ENCODE data around the gene BNC2. TPM values are rescaled to one million over a fixed set of nuclear protein-coding genes. Genes with fewer than 3 reads are reported as not detected.

Gene BNC2
- total RNA-seq, 2 donors from 2014 or later: 1.0 to 5.5 TPM

GRCh38 chr9:16821344-16821743 is 49.1 kb downstream of the BNC2 start:
- H3K27me3 Mint-ChIP-seq: no peaks in the 10 kb centered on the region
- ATAC-seq: no peak

DNA sequence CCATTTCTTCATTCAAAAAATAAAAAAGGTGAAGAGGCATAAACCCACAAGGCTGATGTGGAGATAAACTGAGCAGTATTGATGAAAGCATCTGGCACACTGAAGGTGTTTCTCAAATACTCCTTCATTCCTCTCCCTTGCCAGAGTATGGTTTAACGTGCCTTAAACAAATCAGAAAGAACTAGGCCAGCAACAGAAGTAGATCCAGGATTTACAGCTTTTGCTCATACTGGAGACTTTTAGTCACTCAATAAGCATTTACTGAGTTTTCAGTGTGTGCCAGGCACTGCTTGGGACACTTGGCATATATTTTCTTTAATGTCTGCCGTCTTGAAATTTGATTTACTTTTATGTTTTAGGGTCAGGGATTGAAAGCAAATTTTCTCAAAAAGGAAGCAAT is 53.0 kb downstream of the BNC2 start:
- no peaks in the 10 kb centered on the region for H3K27me3 Mint-ChIP-seq
- H3K4me1 Mint-ChIP-seq (ENCODE audit: low read depth in 2 of 2): peaks cover 0 to 12% of the 10 kb centered on the region in 2 donors
- no peaks in the 10 kb centered on the region for H3K36me3 Mint-ChIP-seq
- H3K4me3 Mint-ChIP-seq: no peak overlapping the region
- H3K27ac Mint-ChIP-seq: no peak overlapping the region
- H3K9me3 Mint-ChIP-seq: no peaks in the 10 kb centered on the region
- DNase-seq (ENCODE audit: low spot score) (no peak), ATAC-seq (no peak)

More at GRCh38 chr9:16821344-16821743, 49.1 kb downstream of the BNC2 start:
- Mint-ChIP-seq H3K36me3 (no peaks in the 10 kb centered on the region), H3K9me3 (no peaks in the 10 kb centered on the region), H3K27ac (no peak overlapping the region), H3K4me1 (ENCODE audit: low read depth in 2 of 2) (peaks cover 4 to 20% of the 10 kb centered on the region in 2 donors), H3K4me3 (no peak overlapping the region)
- no peak for DNase-seq (ENCODE audit: low spot score)

DNA sequence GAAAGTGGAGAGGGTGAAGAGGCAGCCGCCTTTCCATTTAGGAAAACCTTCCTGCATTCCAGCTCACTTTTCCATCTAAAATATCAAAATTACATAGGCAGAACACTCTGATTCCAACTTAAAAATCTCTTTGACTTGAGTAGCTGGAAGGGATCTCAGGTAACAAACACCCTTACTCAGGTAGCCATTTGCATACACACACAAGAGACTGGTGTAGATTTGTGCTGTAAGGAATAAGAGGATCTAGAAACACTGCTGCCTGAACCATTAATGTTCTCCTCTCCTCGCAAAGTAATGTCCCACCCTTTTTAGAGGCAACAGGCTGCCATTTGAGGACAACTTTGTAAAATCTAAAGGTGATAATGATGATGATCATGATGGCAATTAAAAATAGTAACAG is 53.5 kb downstream of the BNC2 start:
- H3K4me1 Mint-ChIP-seq (ENCODE audit: low read depth in 2 of 2): peaks cover 0 to 12% of the 10 kb centered on the region in 2 donors
- H3K36me3 Mint-ChIP-seq: no peaks in the 10 kb centered on the region
- no peak for ATAC-seq
- no peak for DNase-seq (ENCODE audit: low spot score)
- no peak overlapping the region for H3K27ac Mint-ChIP-seq
- H3K27me3 Mint-ChIP-seq: no peaks in the 10 kb centered on the region
- no peaks in the 10 kb centered on the region for H3K9me3 Mint-ChIP-seq
- H3K4me3 Mint-ChIP-seq: no peak overlapping the region

DNA sequence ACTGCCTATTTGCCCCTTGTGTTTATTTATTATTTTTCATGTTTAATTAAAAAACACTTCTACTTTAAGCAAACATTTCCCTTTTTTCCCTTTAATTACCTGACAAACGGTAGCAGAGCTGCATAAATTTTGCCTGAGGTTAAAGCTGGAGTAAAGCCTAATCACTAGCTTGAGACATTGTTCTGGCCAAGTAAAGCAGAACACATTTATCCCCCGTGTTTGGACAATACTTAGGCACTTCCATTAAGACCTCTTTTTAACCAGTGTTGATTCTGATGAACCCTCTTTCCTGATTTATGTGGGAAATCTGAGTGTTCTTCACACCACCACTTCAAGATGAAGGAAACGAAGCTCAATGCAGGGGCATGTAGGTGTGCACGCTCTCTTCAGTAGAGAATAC is 54.5 kb downstream of the BNC2 start:
- Mint-ChIP-seq H3K27me3 (no peaks in the 10 kb centered on the region), H3K9me3 (no peaks in the 10 kb centered on the region), H3K4me1 (ENCODE audit: low read depth in 2 of 2) (peaks cover 0 to 16% of the 10 kb centered on the region in 2 donors), H3K36me3 (no peaks in the 10 kb centered on the region), H3K4me3 (no peak overlapping the region), H3K27ac (no peak overlapping the region)
- DNase-seq (ENCODE audit: low spot score): no peak
- no peak for ATAC-seq

DNA sequence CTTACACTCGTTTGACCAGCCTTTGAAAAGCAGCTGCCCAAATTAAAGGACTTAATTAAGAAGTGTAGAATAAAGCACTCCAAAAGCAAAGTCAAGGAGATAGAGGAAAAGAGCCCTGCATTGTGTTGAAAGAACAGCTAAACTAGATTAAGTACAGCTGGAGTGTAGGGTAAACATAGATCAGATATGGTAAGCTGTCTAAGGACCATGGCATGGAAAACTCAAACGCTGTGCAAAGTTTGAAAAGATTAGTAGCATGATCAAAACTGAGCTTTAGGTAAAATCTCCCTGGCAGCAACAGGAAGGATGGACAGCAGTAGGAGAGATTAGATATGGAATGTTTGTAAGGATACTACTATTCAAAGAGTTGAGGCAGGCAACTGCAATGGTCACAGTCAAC is 55.4 kb downstream of the BNC2 start:
- no peak for DNase-seq (ENCODE audit: low spot score)
- H3K27ac Mint-ChIP-seq: no peak overlapping the region
- H3K27me3 Mint-ChIP-seq: no peaks in the 10 kb centered on the region
- ATAC-seq: no peak
- H3K4me1 Mint-ChIP-seq (ENCODE audit: low read depth in 2 of 2): peaks cover 0 to 16% of the 10 kb centered on the region in 2 donors
- H3K4me3 Mint-ChIP-seq: no peak overlapping the region
- H3K36me3 Mint-ChIP-seq: no peaks in the 10 kb centered on the region
- no peaks in the 10 kb centered on the region for H3K9me3 Mint-ChIP-seq

GRCh38 chr9:16813838-16814237 is 56.6 kb downstream of the BNC2 start:
- H3K9me3 Mint-ChIP-seq: no peaks in the 10 kb centered on the region
- DNase-seq (ENCODE audit: low spot score): no peak
- H3K27ac Mint-ChIP-seq: no peak overlapping the region
- H3K4me3 Mint-ChIP-seq: no peak overlapping the region
- H3K4me1 Mint-ChIP-seq (ENCODE audit: low read depth in 2 of 2): peaks cover 0 to 16% of the 10 kb centered on the region in 2 donors
- no peaks in the 10 kb centered on the region for H3K36me3 Mint-ChIP-seq
- no peak for ATAC-seq
- H3K27me3 Mint-ChIP-seq: no peaks in the 10 kb centered on the region

GRCh38 chr9:16811987-16812685 is 58.3 kb downstream of the BNC2 start:
- no peaks in the 10 kb centered on the region for H3K27me3 Mint-ChIP-seq
- H3K4me3 Mint-ChIP-seq: no peak overlapping the region
- no peak for ATAC-seq

DNA sequence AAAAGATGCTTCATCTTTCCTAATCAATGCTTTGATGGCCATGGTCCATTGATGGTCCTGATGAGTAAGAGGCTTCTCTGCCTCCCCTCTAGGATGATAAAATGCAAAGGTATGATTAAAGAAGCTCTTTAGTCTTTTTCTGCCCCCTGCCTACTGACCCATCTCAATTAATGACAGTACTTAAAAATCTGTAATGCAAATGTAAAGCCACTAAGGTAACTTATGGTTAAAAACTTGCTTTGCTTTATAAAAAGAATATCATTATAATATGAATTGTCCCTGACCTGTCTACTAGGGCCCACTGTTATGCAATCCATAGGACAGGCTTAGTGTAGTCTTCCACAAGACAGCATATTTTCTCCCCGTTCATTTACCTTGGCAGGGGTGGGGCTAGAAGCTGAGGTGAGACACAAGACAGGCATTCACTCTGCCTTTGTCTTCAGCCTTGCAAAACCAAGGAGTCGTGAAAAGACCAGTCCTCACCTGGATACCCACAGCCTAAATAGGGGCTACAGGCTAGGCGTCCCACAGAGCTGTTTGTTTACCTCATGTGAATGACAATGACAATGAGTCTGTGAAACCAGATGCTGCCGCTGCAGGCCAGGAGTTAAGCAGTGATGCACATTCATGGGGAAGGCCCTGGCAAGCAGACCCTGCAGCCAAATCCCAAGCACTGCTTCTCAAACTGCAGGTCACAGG is 60.4 kb downstream of the BNC2 start:
- no peak for ATAC-seq
- Mint-ChIP-seq H3K27ac (no peak overlapping the region), H3K4me3 (no peak overlapping the region), H3K36me3 (no peaks in the 10 kb centered on the region), H3K27me3 (no peaks in the 10 kb centered on the region), H3K4me1 (ENCODE audit: low read depth in 2 of 2) (peaks cover 5 to 13% of the 10 kb centered on the region in 2 donors), H3K9me3 (no peaks in the 10 kb centered on the region)
- DNase-seq (ENCODE audit: low spot score): no peak

More at GRCh38 chr9:16811987-16812685, 58.3 kb downstream of the BNC2 start:
- H3K9me3 Mint-ChIP-seq: no peaks in the 10 kb centered on the region
- no peaks in the 10 kb centered on the region for H3K36me3 Mint-ChIP-seq
- DNase-seq (ENCODE audit: low spot score): no peak
- H3K4me1 Mint-ChIP-seq (ENCODE audit: low read depth in 2 of 2): peaks cover 3 to 16% of the 10 kb centered on the region in 2 donors
- H3K27ac Mint-ChIP-seq: no peak overlapping the region

GRCh38 chr9:16806674-16807073 is 63.8 kb downstream of the BNC2 start:
- Mint-ChIP-seq H3K27me3 (no peaks in the 10 kb centered on the region), H3K27ac (no peak overlapping the region), H3K9me3 (no peaks in the 10 kb centered on the region), H3K4me1 (ENCODE audit: low read depth in 2 of 2) (peaks cover 5 to 15% of the 10 kb centered on the region in 2 donors), H3K36me3 (no peaks in the 10 kb centered on the region), H3K4me3 (no peak overlapping the region)
- DNase-seq (ENCODE audit: low spot score): no peak
- no peak for ATAC-seq

GRCh38 chr9:16803648-16804047 is 66.8 kb downstream of the BNC2 start:
- DNase-seq (ENCODE audit: low spot score) (no peak), ATAC-seq (no peak)

GRCh38 chr9:16801871-16802466 is 68.5 kb downstream of the BNC2 start:
- Mint-ChIP-seq H3K27ac (no peak overlapping the region), H3K9me3 (no peaks in the 10 kb centered on the region), H3K36me3 (no peaks in the 10 kb centered on the region), H3K27me3 (no peaks in the 10 kb centered on the region), H3K4me3 (no peak overlapping the region), H3K4me1 (ENCODE audit: low read depth in 2 of 2) (peaks cover 0 to 26% of the 10 kb centered on the region in 2 donors)
- no peak for ATAC-seq
- DNase-seq (ENCODE audit: low spot score): no peak

More at GRCh38 chr9:16803648-16804047, 66.8 kb downstream of the BNC2 start:
- Mint-ChIP-seq H3K36me3 (no peaks in the 10 kb centered on the region), H3K27ac (no peak overlapping the region), H3K27me3 (no peaks in the 10 kb centered on the region), H3K9me3 (no peaks in the 10 kb centered on the region), H3K4me1 (ENCODE audit: low read depth in 2 of 2) (peaks cover 5 to 20% of the 10 kb centered on the region in 2 donors), H3K4me3 (no peak overlapping the region)

- DNase-seq (ENCODE audit: low spot score): no peak
- no peaks in the 10 kb centered on the region for H3K9me3 Mint-ChIP-seq
- no peak for ATAC-seq
- H3K36me3 Mint-ChIP-seq: no peaks in the 10 kb centered on the region
- no peak overlapping the region for H3K4me3 Mint-ChIP-seq
- no peaks in the 10 kb centered on the region for H3K27me3 Mint-ChIP-seq
- H3K27ac Mint-ChIP-seq: no peak overlapping the region
- peaks cover 0 to 43% of the 10 kb centered on the region in 2 donors for H3K4me1 Mint-ChIP-seq (ENCODE audit: low read depth in 2 of 2)
Measured at GRCh38 chr9:16796304-16796825, 74.1 kb downstream of the BNC2 start.

GRCh38 chr9:16794871-16795639 is 75.4 kb downstream of the BNC2 start:
- DNase-seq (ENCODE audit: low spot score): no peak
- H3K4me1 Mint-ChIP-seq (ENCODE audit: low read depth in 2 of 2): peaks cover 0 to 43% of the 10 kb centered on the region in 2 donors
- no peak for ATAC-seq
- H3K4me3 Mint-ChIP-seq: no peak overlapping the region
- H3K27ac Mint-ChIP-seq: no peak overlapping the region
- no peaks in the 10 kb centered on the region for H3K27me3 Mint-ChIP-seq
- H3K9me3 Mint-ChIP-seq: no peaks in the 10 kb centered on the region
- H3K36me3 Mint-ChIP-seq: no peaks in the 10 kb centered on the region

Data from natural killer cell treated with Interleukin-12 subunit alpha and Interleukin-12 subunit beta and Interleukin-15 and Interleukin-18, amount 100 ng/mL, for 72 hours (primary cell).